GM12878 (cell line): Measurements from ENCODE around the gene COASY. TPM values are rescaled to one million over a fixed set of nuclear protein-coding genes. Genes with fewer than 3 reads are reported as not detected.

Experiments
- BACH1 ChIP-seq: fragments of 450-650 bp; IDR thresholded peaks from 2 replicates; pipeline ENCODE4 v1.6.1; 2017; ENCODE audit warnings: mild to moderate bottlenecking, borderline replicate concordance
- BHLHE40 ChIP-seq, 2 experiments: fragments of 450-650 bp in 1 of 2; IDR thresholded peaks; 2 replicates each; pipeline ENCODE4 v1.6.1; 2011 to 2017; ENCODE audit warnings: low read depth in 2 of 2, borderline replicate concordance in 1 of 2, improper control_type of control experiment in 1 of 2, low read length in 1 of 2, mild to moderate bottlenecking in 1 of 2
- BMI1 ChIP-seq: fragments of 450-650 bp; IDR thresholded peaks from 2 replicates; pipeline ENCODE4 v1.6.1; 2016; ENCODE audit warnings: mild to moderate bottlenecking, moderate library complexity, borderline replicate concordance
- CBFB ChIP-seq: IDR thresholded peaks from 2 replicates; pipeline ENCODE4 v1.6.1; 2016; ENCODE audit warnings: antibody characterized with exemption, low read depth
- CHD1 ChIP-seq: IDR thresholded peaks from 2 replicates; pipeline ENCODE4 v1.6.1; 2012; ENCODE audit warnings: low read depth, low read length, improper control_type of control experiment
- ETV6 ChIP-seq, 2 experiments: fragments of 450-650 bp in 1 of 2; IDR thresholded peaks in 1 of 2; conservative IDR thresholded peaks in 1 of 2; 2 replicates each; pipeline ENCODE4 v1.6.1; 2014; ENCODE audit warnings: antibody characterized with exemption in 1 of 2, borderline replicate concordance in 1 of 2, low read depth in 1 of 2, mild to moderate bottlenecking in 1 of 2, moderate library complexity in 1 of 2
- HDAC2 ChIP-seq: fragments of 200-600 bp; sonication (generic); IDR thresholded peaks from 2 replicates; pipeline ENCODE4 v1.6.1; 2017
- HDAC6 ChIP-seq: fragments of 200-600 bp; sonication (generic); IDR thresholded peaks from one replicate; pipeline ENCODE4 v1.8.0; 2017; ENCODE audit warnings: antibody characterized with exemption; ENCODE audit not compliant: unreplicated experiment
- KDM1A ChIP-seq: fragments of 200-600 bp; sonication (generic); IDR thresholded peaks from 2 replicates; pipeline ENCODE4 v1.6.1; 2016; ENCODE audit warnings: borderline replicate concordance
- MTA2 ChIP-seq: fragments of 450-650 bp; IDR thresholded peaks from 2 replicates; pipeline ENCODE4 v1.6.1; 2016; ENCODE audit warnings: low read depth, mild to moderate bottlenecking, moderate library complexity
- NFIC ChIP-seq: IDR thresholded peaks from 2 replicates; pipeline ENCODE4 v1.6.1; 2012; ENCODE audit warnings: low read depth, mild to moderate bottlenecking, inconsistent platforms, low read length, moderate library complexity
- NFXL1 ChIP-seq: fragments of 450-650 bp; IDR thresholded peaks from 2 replicates; pipeline ENCODE4 v1.6.1; 2017; ENCODE audit warnings: antibody characterized with exemption, mild to moderate bottlenecking, borderline replicate concordance
- NR2C1 ChIP-seq: fragments of 450-650 bp; IDR thresholded peaks from 2 replicates; pipeline ENCODE4 v1.6.1; 2017; ENCODE audit warnings: antibody characterized with exemption, mild to moderate bottlenecking, moderate library complexity
- PAX5 ChIP-seq: IDR thresholded peaks from 2 replicates; pipeline ENCODE4 v1.6.1; 2011; ENCODE audit warnings: low read depth, low read length, borderline replicate concordance
- PAX8 ChIP-seq: fragments of 450-650 bp; IDR thresholded peaks from 2 replicates; pipeline ENCODE4 v1.6.1; 2017; ENCODE audit warnings: mild to moderate bottlenecking, moderate library complexity
- PKNOX1 ChIP-seq: fragments of 450-650 bp; IDR thresholded peaks from 2 replicates; pipeline ENCODE4 v1.6.1; 2016; ENCODE audit warnings: mild to moderate bottlenecking
- PML ChIP-seq: IDR thresholded peaks from 2 replicates; pipeline ENCODE4 v1.6.1; 2012; ENCODE audit warnings: low read length, inconsistent platforms
- POLR2A ChIP-seq: IDR thresholded peaks from 2 replicates; pipeline ENCODE4 v1.6.1; 2011; ENCODE audit warnings: low read depth, mild to moderate bottlenecking, low read length
- SIX5 ChIP-seq: IDR thresholded peaks from 2 replicates; pipeline ENCODE4 v1.6.1; 2011; ENCODE audit warnings: mild to moderate bottlenecking, low read depth, low read length, moderate library complexity; ENCODE audit not compliant: severe bottlenecking
- SPI1 ChIP-seq: IDR thresholded peaks from 2 replicates; pipeline ENCODE4 v1.6.1; 2011; ENCODE audit warnings: low read depth, mild to moderate bottlenecking, low read length, moderate library complexity, borderline replicate concordance; ENCODE audit not compliant: insufficient read depth
- STAT3 ChIP-seq: IDR thresholded peaks from 2 replicates; pipeline ENCODE4 v1.6.1; 2011; ENCODE audit warnings: low read depth, low read length, improper control_type of control experiment
- TCF12 ChIP-seq: IDR thresholded peaks from 2 replicates; pipeline ENCODE4 v1.6.1; 2011; ENCODE audit warnings: low read depth, mild to moderate bottlenecking, low read length
- WRNIP1 ChIP-seq: IDR thresholded peaks from 2 replicates; pipeline ENCODE4 v1.6.1; 2011; ENCODE audit warnings: low read depth, low read length, improper control_type of control experiment, borderline replicate concordance
- ZBTB40 ChIP-seq: fragments of 450-650 bp; IDR thresholded peaks from 2 replicates; pipeline ENCODE4 v1.6.1; 2016; ENCODE audit warnings: mild to moderate bottlenecking, moderate library complexity, borderline replicate concordance
- ZNF384 ChIP-seq: IDR thresholded peaks from 2 replicates; pipeline ENCODE4 v1.6.1; 2012; ENCODE audit warnings: low read depth, mild to moderate bottlenecking, low read length, improper control_type of control experiment, borderline replicate concordance
- polyA plus RNA-seq, 11 experiments: library from polyadenylated mRNA; depleted of rRNA in 4 of 11; unstranded in 6 of 11; stranded (reverse) in 5 of 11; fragments of >200 nt; fragmentation: Nextera tagmentation in 4 of 11; fragmentation: Illumina TruSeq in 1 of 11; extraction: Ambion mirVana in 4 of 11; extraction: Trizol in 1 of 11; gene quantifications; 1 replicate in 1 of 11; 2 replicates in 10 of 11; pipeline versions ENCODE4 v1.2.1 to v1.2.3, GENCODE V29; 2011 to 2016; ENCODE audit warnings: inconsistent platforms in 2 of 11, missing spikeins in 2 of 11, low read depth in 1 of 11
- total RNA-seq, 4 experiments: library from RNA; depleted of rRNA in 3 of 4; stranded (reverse); fragments of >200 nt in 3 of 4; fragmentation: Illumina TruSeq in 1 of 4; extraction: Trizol in 1 of 4; gene quantifications; 2 replicates each; pipeline versions ENCODE4 v1.2.1 to v1.2.3, GENCODE V29; 2013 to 2021
- TF ChIP-seq, protein P1 (sequence below), 3 experiments: IDR thresholded peaks in 2 of 3; conservative IDR thresholded peaks in 1 of 3; 2 replicates each; pipeline ENCODE4 v1.5.1; 2011; ENCODE audit warnings: low read depth in 3 of 3, low read length in 3 of 3, mild to moderate bottlenecking in 3 of 3, control low read depth in 2 of 3, moderate library complexity in 2 of 3, inconsistent platforms in 1 of 3, mixed read lengths in 1 of 3; ENCODE audit not compliant: control insufficient read depth in 2 of 3, insufficient read depth in 1 of 3; ENCODE audit errors: extremely low read depth in 1 of 3

The COASY gene
- total and polyA plus RNA-seq, 10 of the 15 experiments (the other 5 are each of a cell fraction or from before 2014, with no cell fraction given) = 18.6 to 93.9 (median 43.2) TPM

DNA sequence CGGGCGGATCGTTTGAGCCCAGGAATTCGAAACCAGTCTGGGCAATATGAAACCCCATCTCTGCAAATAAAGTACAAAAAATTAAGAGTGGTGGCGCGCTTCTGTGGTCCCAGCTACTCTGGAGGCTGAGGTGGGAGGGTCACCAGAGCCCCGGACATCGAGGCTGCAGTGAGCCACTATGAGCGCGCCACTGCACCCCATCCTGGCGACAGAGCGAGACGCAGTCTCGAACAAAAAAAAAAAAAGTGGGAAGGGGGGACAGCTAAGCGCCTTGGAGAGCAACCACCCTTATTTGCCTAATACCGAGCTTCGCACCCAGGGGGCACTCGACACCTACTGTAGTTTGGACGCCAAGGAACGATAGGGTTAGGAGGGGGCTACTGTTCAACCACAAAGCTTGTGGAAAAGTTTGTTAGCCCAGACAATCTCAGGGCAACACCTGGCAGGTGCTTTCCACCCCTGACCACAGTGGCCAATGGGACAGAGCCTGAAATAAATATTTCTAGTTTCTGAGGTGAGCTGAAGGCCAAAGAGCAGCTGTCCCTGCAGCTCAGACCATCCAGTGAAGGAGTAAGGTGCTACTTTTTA lies 16.4 kb downstream of the COASY start (continued):
- TF ChIP-seq ZNF384 = peak; percentile 75; the same call in 1 of the 2 replicates
- TF ChIP-seq MTA2 = peak; percentile 80
- no peak for TF ChIP-seq WRNIP1
- TF ChIP-seq CBFB = peak; percentile 87
- TF ChIP-seq PKNOX1 = no peak
- no peak for TF ChIP-seq BACH1
- TF ChIP-seq PAX5 = peak; percentile 53; the same call in 1 of the 2 replicates
- TF ChIP-seq KDM1A = no peak
- no peak for TF ChIP-seq STAT3
- peak; percentile 10 for TF ChIP-seq SIX5
- no peak for TF ChIP-seq POLR2A
- peak in 1 of 2 experiments; percentile 29; a peak in 1 of 4 replicates for TF ChIP-seq ETV6 (conservative IDR thresholded peaks at IDR 0.05 in 1 of 2, IDR thresholded peaks at IDR 0.05 in 1 of 2; ENCODE audit: borderline replicate concordance in 1 of 2, low read depth in 1 of 2)
- no peak for TF ChIP-seq NFXL1
- no peak for TF ChIP-seq BMI1
- TF ChIP-seq BHLHE40 (IDR thresholded peaks at IDR 0.05; ENCODE audit: borderline replicate concordance in 1 of 2, low read depth in 2 of 2, low read length in 1 of 2) = peak in 1 of 2 experiments; percentile 23; a peak in 1 of 4 replicates
- no peak for TF ChIP-seq HDAC2
- peak; percentile 97 for TF ChIP-seq TCF12
- no peak; the same call in 1 of the 2 replicates for TF ChIP-seq PML
- no peak for TF ChIP-seq NR2C1
- no peak for TF ChIP-seq CHD1
- no peak for TF ChIP-seq ZBTB40
- TF ChIP-seq SPI1 = no peak
- TF ChIP-seq NFIC = peak; percentile 73
- TF ChIP-seq HDAC6 = no peak
- TF ChIP-seq PAX8 = no peak
- TF ChIP-seq, protein P1, sequence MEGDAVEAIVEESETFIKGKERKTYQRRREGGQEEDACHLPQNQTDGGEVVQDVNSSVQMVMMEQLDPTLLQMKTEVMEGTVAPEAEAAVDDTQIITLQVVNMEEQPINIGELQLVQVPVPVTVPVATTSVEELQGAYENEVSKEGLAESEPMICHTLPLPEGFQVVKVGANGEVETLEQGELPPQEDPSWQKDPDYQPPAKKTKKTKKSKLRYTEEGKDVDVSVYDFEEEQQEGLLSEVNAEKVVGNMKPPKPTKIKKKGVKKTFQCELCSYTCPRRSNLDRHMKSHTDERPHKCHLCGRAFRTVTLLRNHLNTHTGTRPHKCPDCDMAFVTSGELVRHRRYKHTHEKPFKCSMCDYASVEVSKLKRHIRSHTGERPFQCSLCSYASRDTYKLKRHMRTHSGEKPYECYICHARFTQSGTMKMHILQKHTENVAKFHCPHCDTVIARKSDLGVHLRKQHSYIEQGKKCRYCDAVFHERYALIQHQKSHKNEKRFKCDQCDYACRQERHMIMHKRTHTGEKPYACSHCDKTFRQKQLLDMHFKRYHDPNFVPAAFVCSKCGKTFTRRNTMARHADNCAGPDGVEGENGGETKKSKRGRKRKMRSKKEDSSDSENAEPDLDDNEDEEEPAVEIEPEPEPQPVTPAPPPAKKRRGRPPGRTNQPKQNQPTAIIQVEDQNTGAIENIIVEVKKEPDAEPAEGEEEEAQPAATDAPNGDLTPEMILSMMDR (IDR thresholded peaks at IDR 0.05 in 2 of 3, conservative IDR thresholded peaks at IDR 0.05 in 1 of 3; ENCODE audit: control insufficient read depth in 2 of 3, extremely low read depth in 1 of 3, insufficient read depth in 1 of 3, low read depth in 3 of 3, low read length in 3 of 3) = peak; percentile 85 to 89 (median 85)
